NCI-H524 treated with DMSO at 0.1 percent for 48 hours (cell line): Measurements from ENCODE around the gene TUBA4A.
"Not testable (repeated sequence)": the region's sequence is repeated elsewhere in the genome, so short reads cannot be mapped to it uniquely, and the experiment has no call there.

Experiments
- DNase-seq: peaks from one replicate; lab custom pipeline; 2025; lab: John Stamatoyannopoulos, UW

The TUBA4A gene

DNA sequence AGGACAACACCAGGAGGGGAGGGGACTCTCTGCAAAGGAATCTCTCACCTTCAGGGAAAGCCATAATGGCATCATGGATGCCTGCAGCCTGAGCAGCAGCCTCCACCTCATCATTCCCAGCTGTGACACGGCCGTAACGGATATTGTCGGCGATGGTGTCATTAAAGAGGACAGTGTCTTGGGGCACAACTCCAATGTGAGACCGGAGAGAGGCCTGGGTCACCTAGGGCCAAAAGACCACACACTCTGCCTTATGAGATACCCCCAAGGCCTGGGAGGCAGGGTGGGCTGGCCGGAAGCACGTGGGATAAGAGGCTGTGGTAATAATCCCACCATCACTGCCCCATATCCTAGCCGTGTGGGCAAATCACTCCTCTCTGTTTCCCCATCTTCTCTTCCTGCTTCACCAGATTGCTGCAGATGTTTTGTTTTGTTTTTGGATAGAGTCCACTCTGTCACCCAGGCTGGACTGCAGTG, 42.8 kb downstream of the TUBA4A start:
- no peak for DNase-seq

DNA sequence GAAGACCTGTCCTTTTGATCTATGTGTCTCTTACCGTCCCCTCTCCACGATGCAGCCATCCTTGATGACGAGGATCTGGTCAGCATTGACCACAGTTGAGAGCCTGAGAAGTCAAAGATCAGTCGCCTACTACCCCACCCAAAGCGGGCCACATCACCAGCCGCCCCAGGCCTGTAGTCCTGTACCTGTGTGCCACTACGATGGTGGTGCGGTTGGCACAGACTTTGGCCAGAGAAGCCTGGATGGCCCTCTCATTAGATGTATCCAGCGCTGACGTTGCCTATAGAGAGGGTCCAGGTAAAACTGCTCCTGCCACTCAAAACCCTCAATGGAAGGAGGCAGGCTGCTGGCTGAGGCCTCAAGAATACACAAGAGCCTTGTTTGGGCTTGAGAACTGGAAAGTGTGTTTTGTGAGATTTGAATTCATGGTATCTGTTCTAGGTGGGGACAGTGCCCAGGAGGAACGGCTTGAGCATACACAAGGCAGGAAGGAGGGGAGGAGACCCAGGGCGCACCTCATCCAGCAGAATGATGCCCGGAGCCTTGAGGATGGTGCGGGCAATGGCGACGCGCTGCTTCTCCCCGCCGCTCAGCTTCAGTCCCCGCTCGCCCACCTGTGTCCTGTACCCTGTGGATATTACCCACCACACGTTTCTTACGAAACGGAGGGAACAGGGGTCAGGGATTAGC, 43.4 kb downstream of the TUBA4A start:
- DNase-seq: no peak

DNA sequence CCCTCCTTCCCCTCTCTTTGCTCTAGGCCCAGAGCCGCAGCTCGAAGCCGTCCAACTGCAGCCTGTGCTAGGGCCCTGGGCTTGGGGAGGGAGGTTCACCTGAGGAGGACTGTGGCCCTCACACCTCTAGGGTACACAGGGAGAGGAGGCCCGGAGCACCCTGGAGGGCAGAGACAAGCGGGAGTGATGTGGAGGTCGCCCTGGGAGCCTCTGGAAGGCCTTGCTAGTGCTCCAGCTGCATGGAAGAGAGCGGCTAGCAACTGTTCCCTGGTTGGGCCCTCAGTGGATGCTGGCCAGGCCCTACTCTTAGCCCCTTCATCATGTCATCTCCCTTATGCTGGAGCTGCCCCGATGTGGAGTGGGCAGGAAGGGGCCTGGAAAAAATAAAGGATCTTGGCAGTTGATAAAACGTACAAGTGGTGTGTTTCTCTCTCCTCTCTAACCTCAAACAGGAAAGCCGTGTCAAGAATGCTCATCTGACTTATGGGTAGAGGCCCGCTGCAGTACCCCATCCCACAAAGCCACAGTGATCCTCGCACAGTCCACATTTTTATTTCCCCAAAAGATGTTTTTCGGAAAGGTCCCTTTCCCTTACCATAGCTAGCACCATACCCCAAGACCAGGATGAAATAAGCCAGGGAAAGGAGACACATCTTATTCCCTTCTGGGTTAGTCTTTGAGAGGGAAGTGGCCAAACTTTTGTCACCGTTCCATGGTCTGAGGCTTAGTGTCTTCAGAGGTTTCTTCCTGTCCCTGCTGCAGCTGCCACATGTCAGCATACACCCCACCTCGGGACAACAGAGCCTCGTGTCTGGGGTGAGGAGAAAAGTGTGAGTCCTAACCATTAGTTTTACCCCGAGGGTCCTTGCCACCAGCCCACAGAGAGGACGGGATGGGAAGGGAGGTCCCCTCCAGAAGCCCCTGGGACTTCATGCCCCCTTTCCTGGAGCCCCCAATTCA, 44.2 kb downstream of the TUBA4A start:
- DNase-seq: no peak

DNA sequence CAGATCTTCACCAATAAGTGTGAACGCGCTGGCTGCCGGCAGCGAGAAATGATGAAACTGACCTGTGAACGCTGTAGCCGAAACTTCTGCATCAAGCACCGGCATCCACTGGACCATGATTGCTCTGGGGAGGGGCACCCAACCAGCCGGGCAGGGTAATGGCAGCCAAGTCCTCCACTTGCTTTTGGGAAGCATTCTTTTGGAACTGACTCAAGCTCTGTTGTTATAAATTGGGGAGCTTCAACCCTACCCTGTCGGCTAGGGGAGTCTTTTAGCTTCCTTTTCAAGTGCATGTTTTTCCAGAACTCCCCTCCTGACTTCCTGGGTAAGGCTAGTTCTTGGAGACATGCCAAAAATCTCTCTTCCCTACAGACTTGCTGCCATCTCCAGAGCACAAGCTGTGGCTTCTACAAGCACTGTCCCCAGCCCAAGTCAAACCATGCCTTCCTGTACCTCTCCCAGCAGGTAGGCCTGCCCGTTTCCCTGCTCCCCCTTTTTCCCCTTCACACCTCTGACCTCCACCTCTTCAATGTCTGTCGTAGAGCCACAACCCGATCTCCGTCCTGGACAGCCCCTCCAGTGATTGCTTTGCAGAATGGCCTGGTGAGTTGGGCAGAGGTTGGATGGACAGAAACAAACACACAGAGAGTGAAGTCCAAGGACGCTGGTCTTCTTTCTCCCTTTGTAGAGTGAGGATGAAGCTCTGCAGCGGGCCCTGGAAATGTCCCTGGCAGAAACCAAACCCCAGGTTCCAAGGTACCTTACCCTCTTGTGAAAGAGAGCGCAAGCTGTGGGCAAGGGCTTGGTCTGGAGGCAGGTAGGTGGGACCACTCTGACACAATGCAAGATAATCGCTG, 45.6 kb downstream of the TUBA4A start:
- no peak for DNase-seq

DNA sequence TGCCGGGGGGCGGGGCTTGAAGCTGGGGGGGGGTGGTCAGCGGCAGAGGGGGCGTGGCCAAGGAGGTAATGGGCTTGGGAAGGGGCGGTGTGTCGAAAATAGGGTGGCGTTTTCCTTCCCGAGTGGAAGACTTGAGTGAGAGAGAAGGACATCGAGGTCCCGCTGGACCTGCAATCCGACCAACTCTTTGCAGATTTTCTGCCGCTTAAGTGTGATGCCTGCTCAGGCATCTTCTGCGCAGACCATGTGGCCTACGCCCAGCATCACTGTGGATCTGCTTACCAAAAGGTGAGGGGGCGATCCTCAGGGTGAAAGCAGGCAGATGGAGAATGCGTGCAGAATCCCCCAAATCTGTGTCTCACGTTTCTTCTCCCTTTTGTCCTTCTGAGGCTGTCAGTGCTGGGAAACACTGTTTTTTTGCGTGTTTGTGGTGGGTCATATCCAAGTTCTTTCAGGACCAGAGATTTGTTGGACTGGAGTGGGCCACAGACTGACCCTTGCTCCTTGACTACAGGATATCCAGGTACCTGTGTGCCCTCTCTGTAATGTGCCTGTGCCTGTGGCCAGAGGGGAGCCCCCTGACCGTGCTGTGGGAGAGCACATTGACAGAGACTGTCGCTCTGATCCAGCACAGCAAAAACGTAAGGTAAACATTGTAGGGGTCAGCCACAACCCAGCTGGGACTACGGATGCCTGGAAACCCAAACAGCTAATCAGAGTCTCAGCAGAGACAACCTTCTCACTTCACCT, 46.4 kb downstream of the TUBA4A start:
- DNase-seq: no peak

DNA sequence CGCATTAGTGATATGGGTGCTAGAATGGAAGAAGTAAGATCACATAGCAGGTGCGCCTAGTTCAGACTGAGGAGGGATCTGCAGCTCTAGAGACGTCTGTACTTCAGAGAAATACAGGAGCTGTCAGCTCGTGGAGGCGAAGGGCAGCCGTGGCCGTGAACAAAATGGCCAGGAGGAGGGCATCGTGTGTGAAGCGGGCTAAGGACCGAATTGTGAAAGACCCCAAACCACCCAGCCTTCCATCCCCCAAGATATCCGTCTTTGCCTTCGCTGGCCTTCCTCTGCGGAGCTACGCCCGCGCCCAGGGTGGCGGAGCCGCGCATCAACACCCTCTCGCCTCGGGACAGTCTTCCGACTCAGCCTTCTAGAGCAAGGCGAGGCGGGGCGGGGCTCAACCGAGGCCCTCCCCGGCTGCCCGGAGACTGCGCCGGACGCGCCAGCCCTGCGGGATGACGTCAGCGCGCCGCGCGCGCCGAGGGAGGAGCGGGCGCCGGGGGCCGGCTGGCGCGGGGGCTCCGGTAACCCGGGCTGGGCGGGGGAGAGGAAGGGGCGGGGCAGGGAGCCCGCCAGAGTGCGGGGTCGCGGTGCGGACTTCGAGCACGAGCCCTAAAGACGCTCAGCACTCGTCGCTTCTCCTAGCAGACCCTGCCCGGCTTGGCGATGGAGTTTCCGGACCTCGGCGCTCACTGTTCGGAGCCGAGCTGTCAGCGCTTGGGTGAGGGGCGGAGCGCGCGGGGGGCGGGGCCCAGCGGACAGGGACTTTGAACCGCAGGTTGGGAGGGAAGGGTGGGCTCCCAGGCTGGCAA, 47.2 kb downstream of the TUBA4A start, which contains the start of gene ZFAND2B:
ZFAND2B (plus strand) TSS at position 455 of the 806 bp plus-strand sequence; CDS start at position 661, 206 bp downstream.
- DNase-seq: peak; percentile 51

DNA sequence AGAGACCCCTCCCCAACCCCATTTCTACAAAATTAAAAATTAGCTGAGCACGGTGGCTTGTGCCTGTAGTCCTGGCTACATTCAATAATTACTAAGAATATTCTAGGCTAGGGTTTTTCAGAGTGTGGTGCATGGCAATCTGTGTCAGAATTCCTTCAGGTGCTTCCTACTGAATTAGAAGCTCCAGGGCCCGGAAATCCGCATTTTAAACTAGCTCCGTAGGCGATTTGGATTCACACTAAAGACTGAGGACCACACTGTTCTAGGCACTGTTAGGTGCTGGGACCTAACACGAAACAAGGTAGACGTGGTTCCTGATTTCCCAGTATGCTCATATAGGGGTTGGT, 47.8 kb downstream of the TUBA4A start:
- no peak for DNase-seq

DNA sequence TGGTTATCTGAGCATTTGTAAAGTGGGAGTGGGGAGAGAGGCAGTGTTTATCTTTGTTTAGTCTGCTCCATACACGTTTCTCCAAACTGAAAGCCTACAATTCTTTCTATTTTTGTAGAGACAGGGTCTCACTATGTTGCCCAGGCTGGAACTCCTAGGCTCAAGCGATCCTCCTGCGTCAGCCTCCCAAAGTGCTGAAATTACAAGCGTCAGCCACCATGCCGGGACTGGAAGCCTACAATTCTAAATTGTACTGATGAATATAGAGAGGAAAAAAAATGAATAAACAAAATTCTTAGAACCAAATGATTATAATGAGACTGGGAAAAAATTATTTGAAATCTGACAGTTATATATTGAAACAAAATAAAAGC, 48.6 kb downstream of the TUBA4A start:
- no peak for DNase-seq

DNA sequence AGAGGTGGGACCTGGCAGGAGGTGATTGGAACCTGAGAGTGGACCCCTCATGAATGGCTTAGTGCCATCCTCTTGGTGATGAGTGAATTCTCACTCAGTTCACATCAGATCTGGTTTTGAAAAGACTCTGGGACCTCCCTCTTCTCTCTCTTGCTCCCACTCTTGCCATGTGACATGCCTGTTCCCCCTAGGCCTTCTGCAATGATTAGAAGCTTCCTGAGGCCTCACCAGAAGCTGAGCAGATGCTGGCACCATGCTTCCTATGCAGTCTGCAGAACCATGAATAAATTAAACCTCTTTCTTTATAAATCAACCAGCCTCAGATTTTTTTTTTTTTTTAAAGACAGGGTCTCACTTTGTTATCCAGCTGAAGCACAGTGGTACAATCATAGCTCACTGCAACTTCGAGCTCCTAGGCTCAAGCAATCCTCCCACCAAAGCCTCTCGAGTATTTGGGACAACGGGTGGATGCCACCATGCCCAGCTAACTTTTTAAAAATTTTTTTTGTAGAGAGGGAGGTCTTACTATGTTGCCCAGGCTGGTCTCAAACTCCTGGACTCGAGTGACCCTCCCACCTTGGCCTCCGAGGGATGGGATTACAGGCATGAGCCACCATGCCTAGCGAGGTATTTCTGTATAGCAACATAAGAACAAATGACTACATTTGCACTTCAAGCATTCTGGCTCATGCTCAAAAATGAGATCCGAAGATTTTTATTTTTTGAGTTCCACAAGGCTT, 49.1 kb downstream of the TUBA4A start:
- DNase-seq: no peak

DNA sequence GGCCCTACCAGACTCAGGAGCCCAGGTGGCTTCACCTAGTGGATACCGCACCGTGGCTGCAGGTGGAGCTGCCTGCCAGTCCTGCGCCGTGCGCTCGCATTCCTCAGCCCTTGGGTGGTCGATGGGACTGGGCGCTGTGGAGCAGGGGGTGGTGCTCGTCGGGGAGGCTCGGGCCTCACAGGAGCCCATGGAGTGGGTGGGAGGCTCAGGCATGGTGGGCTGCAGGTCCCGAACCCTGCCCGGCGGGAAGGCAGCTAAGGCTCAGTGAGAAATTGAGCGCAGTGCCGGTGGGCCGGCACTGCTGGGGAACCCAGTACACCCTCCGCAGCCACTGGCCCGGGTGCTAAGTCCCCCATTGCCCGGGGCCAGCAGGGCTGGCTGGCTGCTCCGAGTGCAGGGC, 52.4 kb downstream of the TUBA4A start:
- DNase-seq: not testable (repeated sequence)

DNA sequence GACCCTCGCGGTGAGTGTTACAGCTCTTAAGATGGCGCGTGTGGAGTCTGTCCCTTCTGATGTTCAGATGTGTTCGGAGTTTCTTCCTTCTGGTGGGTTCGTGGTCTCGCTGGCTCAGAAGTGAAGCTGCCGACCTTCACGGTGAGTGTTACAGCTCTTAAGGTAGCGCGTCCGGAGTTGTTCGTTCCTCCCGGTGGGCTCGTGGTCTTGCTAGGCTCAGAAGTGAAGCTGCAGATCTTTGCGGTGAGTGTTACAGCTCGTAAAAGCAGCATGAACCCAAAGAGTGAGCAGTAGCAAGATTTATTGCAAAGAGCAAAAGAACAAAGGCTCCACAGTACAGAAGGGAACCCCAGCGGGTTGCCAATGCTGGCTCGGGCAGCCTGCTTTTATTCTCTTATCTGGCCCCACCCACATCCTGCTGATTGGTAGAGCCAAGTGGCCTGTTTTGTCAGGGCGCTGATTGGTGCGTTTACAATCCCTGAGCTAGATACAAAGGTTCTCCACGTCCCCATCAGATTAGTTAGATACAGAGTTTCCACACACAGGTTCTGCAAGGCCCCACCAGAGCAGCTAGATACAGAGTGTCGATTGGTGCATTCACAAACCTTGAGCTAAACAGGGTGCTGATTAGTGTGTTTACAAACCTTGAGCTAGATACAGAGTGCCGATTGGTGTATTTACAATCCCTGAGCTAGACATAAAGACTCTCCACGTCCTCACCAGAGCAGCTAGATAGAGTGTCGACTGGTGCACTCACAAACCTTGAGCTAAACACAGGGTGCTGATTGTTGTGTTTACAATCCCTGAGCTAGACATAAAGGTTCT, 53.0 kb downstream of the TUBA4A start:
- DNase-seq: not testable (repeated sequence)
